Activated CD4-positive, CD25-positive, alpha-beta regulatory T cell (primary cell): ENCODE measurements around the gene OR10C1.
"Not testable (repeated sequence)": the region's sequence is repeated elsewhere in the genome, so short reads cannot be mapped to it uniquely, and the experiment has no call there.

Experiments used
- DNase-seq, 4 experiments: peaks; one replicate each; lab custom pipeline; 2025; lab: John Stamatoyannopoulos, UW

OR10C1 gene, protein sequence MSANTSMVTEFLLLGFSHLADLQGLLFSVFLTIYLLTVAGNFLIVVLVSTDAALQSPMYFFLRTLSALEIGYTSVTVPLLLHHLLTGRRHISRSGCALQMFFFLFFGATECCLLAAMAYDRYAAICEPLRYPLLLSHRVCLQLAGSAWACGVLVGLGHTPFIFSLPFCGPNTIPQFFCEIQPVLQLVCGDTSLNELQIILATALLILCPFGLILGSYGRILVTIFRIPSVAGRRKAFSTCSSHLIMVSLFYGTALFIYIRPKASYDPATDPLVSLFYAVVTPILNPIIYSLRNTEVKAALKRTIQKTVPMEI

DNA sequence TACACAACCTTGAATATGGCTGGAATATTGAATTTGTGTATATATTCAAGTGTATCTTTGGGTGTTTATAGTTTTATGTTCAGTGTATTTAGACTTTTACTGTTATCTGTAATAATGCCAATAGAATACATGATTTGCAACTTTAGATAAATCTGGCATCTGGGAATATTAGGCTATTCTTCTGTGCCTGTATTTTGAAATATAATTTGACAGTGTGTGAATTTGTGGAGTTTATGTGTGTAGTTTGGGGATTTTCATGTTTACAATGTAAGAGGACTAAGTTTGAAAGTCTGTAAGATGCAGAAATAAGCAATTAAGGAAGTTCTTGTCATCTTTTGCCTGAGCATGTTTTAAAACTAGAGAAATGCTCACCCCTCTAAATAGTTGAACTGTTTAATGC, at the start of gene OR10C1:
Gene OR10C1 (plus strand): TSS at position 301 of the 400 bp plus-strand sequence. CDS start 710 bp downstream, outside the sequence.
- DNase-seq, result no peak

DNA sequence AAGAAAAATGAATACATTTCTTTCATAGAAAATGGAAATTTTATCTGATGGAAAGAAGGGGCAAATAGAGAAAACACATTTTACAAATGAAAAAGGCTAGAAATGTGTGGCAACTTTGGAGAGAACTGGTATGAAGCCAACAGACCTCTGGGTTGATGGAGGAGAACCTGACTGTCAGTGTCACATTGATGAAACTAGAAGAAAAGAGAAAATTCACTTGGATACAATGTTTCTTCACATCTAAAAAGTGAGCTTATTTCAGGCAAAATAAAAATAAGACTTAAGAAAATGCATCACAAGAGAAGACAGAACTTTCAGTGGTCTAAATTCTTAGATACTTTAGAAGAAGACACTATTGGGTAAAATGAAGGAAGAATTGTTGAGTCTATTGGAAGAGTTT, 43.8 kb upstream of the OR10C1 start, which contains the start of gene OR12D2:
Gene OR12D2 (plus strand): TSS at position 301 of the 400 bp plus-strand sequence. CDS start 1,069 bp downstream, outside the sequence.
- DNase-seq, result no peak

DNA sequence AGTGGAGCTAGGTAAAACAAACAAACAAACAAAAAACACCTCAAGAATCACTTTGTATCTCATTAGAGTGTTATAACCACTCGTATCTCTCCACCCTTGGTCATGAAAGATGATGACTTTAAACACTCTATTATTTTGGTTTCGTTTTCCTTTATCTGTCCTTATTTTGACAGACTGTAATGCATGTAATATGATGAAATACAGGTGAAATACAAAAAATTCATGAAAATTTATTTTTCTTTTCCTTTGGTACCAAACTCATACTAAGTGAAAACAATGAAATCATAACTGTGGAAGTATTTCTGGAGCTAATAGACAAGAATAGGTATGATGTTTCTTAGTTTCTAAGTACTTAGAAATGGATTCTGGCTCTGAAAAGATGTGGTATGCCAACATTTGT, 39.6 kb upstream of the OR10C1 start:
- DNase-seq, result no peak

DNA sequence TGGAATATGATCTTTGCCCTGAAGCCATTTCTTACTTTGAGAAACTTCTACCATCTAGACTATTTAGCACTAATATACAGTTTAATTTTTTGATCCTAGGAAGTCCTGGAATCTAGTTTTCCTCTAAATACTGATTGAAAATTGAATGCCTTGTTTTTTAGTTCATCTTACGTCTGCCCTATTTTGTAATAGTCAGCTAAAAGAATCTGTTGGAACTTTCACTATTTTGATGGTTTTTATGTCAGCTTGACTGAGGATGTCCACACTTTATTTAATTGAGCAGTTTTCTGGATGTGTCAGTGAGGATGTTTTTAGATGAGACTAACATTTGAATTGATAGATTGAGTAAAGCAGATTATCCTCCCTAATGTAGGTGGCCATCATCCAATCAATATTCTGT, 35.3 kb upstream of the OR10C1 start:
- no peak for DNase-seq

DNA sequence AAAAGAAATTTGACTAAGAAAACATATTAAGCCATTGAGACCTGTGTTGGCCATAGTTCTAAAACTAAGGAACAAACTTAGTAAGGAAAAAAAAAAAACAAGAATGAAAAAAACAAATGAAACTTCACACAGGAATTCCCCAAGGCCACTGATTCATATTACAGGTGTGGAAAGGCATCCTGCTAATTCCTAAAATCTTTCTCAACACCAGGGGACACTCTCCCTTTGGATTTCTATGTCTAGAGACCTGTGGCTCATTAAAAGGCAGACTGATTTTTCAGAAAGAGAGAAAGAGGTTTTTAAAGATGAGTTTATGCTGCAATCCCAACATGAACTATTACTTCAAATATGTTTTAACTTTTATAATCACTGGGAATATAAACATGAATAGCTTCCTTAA, 24.5 kb upstream of the OR10C1 start, which contains the start of gene OR12D1:
Gene OR12D1 (plus strand): TSS at position 341 of the 400 bp plus-strand sequence.
- DNase-seq, result no peak

DNA sequence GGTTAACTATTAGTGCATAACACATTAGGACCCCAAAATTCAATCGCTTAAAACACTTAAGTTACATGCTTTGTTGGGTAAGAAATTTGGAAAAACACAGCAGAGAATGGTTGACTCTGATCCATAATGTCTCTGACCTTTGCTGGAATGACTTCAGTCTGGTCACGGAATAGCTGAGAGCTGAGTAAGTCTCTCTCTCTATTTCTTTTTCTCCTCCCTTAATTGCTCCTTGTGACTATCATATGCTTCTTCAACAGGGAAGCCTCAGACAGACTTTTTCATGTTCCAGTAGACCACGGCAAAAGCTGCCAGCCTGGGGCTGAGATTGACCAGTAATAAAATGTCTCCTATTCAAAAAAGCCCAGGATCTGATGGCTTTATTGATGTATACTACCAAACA, 19.6 kb upstream of the OR10C1 start:
- DNase-seq, result no peak

DNA sequence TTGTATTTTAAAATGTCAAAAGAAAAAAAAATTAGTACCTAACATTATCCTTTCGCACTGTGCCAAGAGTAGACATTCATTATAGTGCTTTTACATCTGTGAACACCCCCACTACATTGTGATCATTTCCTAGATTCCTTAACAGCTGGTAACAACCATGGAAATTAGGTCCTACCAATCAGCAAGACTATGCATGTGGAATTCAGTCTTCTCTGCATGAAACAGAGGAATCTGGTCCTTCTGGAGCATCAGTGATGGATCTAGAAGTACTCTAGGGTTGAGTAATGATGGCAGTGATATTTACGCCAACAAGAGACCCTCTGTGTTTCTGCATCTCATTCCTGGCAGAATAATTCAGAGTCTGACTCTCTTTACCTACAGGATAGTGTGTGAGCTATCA, 14.9 kb upstream of the OR10C1 start:
- no peak for DNase-seq

DNA sequence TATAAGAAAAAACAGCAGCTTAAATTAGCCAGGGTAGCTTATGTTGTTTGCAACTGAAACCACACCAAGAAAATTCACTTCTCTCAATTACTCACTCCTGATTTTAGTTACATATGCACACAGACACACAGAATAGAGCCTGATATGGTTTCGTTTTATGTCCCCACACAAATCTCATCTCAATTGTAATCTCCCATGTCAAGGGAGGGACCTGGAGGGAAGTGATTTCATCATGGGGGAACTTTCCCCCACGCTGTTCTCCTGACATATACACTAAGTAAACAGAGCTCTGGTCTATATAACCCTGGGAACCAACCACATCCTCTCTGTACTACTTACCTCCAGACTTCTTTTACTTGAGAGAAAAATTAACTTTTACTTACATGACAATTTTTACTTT, 14.5 kb upstream of the OR10C1 start:
- no peak for DNase-seq

DNA sequence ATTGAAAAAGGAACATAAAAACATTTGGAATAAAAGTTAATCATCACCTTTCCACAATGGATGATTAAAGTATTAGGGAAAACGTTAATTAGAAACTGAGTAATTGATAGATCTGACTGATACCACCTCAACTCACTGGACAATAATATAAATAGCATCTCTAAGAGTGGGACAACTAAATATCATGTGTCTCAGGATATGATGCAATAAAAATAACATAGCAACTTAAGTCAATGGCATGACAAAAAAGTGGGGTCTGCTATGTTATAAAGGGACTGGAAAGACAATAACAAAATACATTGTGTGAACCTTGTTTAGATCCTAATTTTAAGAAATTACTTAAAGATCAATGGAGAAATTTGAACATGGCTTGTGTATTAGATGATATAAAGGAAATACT, 14.0 kb upstream of the OR10C1 start:
- no peak for DNase-seq

DNA sequence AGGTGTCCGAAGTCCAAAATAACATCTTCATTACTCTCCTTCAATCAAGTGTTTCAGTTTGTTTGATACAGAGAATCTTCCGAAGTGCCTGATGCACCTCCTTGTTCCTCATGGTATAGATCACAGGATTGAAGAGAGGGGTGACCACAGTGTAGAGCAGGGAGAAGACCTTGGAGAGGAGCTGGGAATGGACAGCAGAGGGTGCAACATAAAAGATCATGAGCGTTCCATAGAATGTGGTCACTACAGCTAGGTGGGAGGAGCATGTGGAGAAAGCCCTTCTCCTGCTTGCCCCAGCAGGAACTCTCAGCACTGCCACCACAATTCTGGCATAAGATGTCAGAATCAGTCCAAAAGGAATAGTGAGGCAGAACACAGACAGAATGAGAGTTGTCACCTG, 12.5 kb upstream of the OR10C1 start:
- no peak for DNase-seq

DNA sequence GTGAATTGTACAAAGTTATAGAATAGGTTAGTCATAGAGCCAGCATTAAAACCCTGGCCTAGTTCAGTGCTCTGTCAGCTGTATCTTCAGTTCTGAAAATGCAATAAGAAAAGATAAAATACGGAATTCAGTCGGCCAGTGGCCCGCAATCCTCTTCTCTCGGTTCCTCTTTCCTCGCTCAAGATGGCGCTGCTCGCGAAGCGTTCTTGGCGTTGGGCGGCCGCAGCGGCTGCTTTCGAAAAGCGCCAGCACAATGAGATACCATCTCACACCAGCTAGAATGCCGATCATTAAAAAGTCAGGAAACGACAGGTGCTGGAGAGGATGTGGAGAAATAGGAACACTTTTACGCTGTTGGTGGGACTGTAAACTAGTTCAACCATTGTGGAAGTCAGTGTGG, 2.4 kb upstream of the OR10C1 start:
- not testable (repeated sequence) for DNase-seq

DNA sequence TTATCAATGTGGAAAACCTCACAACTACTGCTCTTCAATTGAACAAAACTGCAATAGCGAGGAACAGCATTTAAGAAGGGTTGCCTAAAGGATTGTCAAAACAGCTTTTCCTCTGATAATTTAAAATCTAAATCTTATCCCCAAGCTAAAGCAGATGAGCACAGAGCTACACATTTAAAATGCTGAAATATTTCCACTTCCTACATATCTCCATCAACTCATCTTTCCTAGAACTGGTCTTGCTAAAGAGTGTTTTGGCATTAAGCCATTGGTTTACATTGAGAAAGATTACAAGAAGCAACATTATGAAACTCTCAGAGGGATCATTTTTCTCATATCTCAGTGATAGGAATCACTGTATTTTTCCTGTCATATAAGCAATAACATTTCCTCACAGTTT, 3.6 kb downstream of the OR10C1 start:
- no peak for DNase-seq

DNA sequence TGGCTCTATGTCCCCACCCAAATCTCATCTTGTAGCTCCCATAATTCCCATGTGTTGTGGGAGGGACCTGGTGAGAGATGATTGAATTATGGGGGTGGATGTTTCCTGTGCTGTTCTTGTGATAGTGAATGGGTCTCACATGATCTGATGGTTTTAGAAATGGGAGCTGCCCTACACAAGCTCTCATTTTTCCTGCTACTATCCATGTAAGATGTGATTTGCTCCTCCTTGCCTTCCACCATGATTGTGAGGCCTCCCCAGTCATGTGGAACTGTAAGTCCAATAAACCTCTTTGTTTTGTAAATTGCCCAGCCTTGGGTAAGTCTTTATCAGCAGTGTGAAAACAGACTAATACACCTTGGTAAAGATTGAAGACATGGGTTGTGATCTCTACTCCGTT, 4.9 kb downstream of the OR10C1 start:
- DNase-seq, result not testable (repeated sequence)

DNA sequence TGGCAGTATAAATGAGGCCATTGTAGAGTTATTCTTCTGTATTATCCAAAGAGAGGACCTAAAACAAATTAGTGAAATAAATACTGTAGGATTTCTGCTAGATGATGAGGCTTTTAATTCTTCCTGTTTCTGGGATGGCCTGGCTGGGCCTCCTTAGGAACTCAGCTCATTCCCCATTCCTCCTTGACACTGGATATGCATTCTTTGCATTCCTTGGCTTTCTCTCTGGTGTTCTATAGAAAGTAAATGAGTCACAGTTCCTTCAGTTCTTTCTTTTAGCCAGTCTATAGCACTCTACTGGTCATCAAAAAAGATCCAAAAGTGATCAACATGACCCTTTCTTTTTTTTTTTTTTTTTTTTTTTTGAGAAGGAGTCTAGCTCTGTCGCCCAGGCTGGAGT, 8.6 kb downstream of the OR10C1 start:
- DNase-seq, result no peak

DNA sequence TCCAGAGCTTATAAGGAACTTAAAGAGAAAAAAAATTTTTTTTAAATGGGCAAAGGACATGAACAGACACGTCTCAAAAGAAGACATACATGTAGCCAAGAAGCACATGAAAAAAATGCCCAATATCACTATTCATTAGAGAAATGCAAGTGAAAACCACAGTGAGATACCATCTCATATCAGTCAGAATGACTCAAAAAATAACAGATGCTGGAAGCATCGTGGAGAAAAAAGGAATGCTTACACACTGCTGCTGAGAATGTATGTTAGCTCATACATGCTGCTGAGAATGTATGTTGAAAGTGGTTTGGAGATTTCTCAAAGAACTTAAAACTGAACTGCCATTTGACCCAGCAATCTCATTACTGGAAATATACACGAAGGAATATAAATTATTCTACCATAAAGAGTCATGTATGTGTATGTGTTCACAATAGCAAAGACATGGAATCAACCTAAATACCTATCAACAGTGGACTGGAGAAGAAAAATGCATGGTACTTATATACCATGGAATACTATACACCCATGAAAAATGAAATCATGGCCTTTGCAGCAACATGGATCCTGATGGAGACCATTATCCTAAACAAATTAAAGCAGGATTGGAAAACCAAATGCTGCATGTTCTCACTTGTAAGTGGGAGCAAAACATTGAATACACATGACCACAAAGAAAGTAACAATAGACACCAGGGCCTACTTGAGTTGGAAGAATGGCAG, 12.5 kb downstream of the OR10C1 start:
- no peak for DNase-seq

DNA sequence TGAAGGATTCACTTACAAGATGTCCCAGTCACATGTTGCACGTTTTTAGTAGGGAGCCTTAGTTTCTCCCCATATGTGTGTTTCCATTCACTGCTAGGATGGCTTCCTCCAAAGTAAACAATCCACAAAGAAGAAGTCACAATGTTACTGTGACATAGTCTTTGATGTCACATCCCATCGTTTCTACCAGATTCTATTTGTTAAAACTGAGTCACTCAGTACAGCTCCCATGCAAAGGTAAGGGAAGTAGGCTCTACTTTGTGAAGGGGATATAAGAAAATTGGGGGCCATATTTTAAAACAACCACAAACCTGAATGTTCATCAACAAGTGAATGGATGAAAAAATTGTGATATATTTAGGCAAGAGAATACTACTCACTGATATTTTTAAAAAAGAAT, 17.9 kb downstream of the OR10C1 start, which contains the start of the genes OR11A1 and OR2H1:
Gene OR11A1 (minus strand): TSS at position 101 of the 400 bp plus-strand sequence. CDS start 29,430 bp downstream, outside the sequence.
Gene OR2H1 (plus strand): TSS at position 185 of the 400 bp plus-strand sequence. CDS start 4,615 bp downstream, outside the sequence.
- no peak for DNase-seq

DNA sequence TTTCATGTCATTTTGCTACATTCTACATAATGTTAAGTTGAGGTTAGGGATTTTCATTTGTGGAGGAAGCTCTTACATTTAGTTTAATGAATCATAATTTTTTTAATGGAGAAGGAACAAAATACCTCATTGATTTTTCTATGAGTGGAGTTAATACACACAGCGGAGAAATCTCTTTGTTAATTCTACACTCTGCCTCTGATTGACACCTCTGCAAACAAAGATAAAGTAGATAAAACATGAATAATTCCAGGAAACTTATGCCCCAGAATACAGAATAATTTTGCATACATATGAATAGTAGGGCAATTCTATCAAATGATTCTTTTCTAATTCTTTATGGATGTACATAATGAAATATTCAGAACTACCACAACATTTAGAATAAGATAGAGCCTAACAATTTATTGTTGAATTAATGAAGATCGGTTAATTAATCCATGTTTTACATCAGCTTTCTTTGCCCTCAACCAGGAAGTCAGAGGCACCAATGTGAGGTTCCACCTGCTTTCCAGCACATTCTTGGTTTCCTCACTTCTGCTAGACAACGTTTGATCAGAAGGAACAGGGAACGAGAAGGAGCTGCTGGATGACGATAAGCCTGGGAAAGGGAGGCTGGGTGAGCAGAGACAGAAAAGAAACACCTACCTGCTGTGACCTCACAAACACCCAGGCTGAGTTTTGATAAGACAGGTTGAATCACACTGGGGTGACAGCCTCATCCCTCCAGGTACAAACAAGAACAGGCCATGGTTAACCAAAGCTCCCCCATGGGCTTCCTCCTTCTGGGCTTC, 22.1 kb downstream of the OR10C1 start:
- DNase-seq, result no peak

DNA sequence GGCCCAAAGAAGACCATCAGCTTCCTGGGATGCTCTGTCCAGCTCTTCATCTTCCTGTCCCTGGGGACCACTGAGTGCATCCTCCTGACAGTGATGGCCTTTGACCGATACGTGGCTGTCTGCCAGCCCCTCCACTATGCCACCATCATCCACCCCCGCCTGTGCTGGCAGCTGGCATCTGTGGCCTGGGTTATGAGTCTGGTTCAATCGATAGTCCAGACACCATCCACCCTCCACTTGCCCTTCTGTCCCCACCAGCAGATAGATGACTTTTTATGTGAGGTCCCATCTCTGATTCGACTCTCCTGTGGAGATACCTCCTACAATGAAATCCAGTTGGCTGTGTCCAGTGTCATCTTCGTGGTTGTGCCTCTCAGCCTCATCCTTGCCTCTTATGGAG, 22.9 kb downstream of the OR10C1 start:
- no peak for DNase-seq

DNA sequence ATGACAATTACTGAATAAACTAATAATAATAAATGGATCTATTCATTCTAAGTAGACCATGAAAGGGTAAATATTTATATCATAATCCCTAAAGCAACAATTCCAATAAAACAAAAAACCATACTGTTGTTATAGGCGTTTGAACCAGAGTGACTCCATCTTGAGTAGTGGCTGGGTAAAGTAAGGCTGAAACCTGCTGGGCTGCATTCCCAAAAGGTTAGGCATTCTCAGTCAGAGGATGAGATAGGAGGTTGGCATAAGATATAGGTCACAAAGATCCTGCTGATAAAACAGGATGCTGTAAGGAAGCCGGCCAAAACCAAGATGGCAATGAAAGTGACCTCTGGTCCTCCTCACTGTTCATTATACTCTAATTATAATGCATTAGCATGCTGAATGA, 26.2 kb downstream of the OR10C1 start:
- DNase-seq, result no peak

DNA sequence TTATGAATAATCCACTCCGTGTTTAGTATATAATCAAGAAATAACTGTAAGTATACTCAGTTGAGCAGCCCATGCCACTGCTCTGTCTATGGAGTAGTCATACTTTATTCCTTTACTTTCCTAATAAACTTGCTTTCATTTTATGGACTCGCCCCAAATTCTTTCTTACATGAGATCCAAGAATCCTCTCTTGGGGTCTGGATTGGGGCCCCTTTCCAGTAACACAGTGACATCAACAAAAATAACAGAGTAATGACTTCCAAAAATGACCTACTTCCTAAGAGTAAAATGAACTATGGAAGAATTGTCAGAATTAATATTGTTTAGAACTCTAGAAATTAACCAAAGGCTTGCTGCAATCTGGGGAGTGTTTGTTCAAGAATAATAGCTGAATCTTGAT, 26.7 kb downstream of the OR10C1 start:
- no peak for DNase-seq

DNA sequence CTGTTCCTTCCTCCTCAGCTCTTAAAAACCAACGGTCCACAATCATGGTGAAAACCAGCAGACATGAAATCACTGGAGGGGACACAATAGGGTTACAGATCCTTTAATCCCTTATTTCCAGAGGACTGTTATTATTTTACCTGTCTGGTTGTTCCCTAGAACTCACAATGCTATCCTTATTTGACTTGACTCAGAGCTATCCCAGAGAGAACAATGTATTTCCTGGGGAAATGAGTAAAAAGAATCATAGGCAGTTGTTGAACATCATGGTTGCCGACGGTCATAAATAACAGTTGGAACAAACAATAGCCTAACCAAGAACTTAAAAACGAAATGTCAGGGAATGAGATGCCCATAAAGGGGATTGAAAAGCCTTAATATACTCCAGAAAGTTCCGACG, 27.1 kb downstream of the OR10C1 start:
- DNase-seq, result no peak

DNA sequence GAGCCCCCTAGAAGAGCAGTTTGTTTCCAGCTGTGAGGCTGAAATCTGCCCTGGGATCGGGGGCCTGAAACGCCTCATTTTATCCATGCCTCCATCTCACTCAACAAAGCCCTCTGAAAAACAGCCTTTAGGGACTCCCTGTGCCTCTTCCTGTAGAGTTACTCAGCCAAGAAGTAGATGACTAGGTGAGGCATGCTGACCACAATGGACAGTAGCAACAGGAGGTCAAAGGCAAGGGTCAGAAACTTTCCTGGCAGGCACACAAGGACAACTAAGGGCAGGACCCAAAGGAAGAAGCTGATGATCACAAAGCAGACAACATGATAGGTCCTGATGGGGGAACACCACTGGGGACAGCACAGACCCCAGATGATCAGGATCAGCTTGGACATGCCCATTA, 35.9 kb downstream of the OR10C1 start:
- DNase-seq, result no peak
